Fibroblast of upper back skin (primary cell): ENCODE data around the gene GAST.
A peak's percentile ranks its signal among the peaks of the same experiment; 100 is the strongest.
"Not testable (repeated sequence)": the region's sequence is repeated elsewhere in the genome, so short reads cannot be mapped to it uniquely, and the experiment has no call there.

ENCODE experiments used
- DNase-seq: peaks from one replicate; pipeline ENCODE4 v3.0.0-alpha.2; 2013

The GAST gene, protein sequence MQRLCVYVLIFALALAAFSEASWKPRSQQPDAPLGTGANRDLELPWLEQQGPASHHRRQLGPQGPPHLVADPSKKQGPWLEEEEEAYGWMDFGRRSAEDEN

DNA sequence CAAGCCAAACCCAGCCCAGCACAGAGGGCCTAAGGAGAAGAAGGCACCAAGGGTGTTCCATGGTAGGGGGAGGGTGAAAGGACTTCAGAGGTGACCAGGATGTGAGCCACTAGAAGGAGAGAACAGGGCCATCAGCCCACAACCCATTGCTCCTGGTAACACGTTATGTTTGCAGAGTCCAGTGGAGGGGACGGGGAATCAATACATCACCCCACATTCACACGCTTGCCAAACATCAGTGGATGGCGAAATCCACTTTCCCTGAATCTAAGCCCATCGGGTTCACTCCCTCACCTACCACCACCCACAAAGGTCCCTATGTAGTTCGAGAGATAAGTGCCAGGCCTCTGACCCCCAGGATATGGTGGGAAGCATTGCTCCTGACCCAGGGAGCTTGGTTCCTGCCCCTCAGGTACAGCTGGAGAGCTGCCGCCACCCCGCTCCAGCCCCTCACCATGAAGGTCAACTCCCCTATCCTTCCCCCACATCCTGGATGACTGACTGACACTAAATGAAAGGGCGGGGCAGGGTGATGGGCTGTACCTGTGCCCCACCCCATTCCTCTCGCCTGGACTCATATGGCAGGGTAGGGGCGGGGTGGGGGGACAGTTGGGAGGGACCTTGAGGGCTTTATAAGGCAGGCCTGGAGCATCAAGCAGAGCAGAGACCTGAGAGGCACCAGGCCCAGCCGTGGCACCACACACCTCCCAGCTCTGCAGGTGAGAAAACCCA lies at the start of gene GAST:
GAST (plus strand) TSS at position 663 of the 732 bp plus-strand sequence. CDS start 3,106 bp downstream, outside the sequence.
- no peak for DNase-seq

- no peak for DNase-seq
Measured at GRCh38 chr17:41663451-41664171, 48.5 kb upstream of the GAST start.

- no peak for DNase-seq
Measured at GRCh38 chr17:41664172-41664457, 48.0 kb upstream of the GAST start.

DNA sequence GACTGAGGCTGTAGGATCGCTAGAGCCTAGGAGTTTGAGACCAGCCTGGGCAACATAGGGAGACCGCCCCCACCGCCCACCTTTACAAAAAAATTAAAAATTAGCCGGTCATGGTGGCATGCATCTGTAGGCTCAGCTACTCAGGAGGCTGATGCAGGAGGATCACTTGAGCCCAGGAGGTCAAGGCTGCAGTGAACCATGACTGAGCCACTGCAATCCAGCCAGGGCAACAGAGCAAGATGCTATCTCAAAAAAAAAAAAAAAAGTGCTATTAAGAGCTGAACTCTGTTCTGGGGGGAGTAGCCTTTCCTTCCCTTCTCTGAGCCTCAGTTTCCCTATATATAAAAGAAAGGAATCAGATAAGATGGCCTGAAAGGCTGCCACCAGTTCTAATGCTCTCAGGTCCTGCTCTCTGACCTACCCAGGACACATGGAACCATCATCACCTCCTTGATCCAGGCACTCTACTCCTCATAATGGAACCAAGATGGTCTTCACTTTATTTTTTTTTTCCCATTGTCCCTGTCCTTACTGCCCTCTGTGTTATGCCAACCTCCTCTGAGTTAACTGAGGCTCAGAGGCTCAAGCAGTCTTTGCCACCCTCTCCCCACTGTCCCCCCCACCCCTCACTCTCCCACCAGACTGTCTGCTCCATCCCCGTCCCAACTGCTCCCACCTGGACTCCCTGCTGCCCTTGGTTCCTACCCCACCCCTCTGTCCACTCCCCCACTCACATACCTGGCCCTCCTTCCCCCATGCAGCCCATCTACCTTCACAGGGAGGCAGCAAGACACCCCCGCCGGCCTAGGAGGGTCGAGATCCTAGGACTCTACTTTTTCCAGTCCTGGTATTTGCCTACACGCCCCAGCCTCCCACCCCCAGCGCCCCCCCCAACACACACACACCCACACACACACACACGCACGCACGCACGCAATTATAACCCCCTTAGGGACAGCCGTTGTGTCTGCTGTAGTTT lies 47.3 kb upstream of the GAST start:
- DNase-seq: peak; percentile 22

- peak; percentile 80 for DNase-seq
Measured at GRCh38 chr17:41665566-41666236, 46.4 kb upstream of the GAST start.

DNA sequence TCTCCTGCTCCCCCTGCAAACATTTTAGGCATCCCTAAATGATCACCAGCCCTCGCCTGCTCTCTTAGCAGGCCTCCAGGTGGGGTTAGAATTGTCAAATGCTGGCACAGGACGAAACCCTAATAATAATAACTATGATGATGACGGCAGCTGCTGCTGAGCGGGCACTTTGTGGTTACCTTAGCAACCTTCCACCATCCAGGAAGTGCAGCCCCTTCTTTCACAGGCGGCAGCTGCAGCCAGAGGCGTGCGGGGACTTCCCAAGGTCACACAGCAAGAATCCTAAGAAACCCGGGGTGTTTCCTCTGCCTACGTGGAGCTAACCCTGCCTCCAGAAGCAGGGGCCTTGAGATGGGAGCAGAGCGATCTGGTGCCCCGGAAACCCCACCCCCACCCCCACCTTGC lies 45.9 kb upstream of the GAST start:
- peak; percentile 35 for DNase-seq

- DNase-seq: peak; percentile 67
Measured at GRCh38 chr17:41666708-41667279, 45.3 kb upstream of the GAST start.

DNA sequence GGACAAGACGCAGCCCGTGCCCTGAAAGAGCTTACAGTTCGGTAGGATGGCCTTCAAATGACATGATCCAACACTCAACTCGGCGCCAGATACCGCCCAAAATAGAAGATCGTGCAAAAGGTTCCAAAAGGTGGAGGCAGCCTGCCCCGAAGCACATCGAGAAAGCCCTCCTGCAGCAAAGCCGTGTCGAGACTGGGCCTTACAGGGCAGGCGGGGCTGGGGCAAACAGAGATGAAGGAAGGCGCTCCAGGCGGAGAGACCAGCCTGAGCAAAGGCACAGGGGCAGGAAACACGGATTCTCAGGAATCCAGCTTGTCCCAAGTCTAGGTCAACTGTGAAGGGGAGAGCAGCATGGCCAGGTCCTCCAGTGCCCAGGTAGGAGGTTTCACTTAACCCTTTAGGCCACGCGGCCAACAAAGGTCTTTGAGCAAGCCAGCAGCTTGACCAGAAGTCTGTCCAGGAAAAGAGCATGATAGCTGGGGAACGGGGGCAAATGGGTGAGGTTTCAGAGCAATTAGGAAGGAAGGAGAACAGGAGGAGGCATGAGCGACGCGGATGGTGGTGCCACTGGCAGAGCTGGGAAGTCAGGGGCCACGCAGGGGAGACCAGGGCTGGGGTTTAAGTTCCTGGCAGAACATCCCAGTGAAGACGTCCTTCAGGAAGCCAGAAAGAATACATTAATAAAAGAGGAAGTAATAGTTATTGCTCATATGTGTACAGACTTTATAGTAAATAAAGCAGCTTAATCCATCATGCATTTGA lies 44.7 kb upstream of the GAST start:
- no peak for DNase-seq

- DNase-seq: no peak
Measured at GRCh38 chr17:41672153-41672552, 40.0 kb upstream of the GAST start.

- DNase-seq: not testable (repeated sequence)
Measured at GRCh38 chr17:41675157-41676057, 36.7 kb upstream of the GAST start.

DNA sequence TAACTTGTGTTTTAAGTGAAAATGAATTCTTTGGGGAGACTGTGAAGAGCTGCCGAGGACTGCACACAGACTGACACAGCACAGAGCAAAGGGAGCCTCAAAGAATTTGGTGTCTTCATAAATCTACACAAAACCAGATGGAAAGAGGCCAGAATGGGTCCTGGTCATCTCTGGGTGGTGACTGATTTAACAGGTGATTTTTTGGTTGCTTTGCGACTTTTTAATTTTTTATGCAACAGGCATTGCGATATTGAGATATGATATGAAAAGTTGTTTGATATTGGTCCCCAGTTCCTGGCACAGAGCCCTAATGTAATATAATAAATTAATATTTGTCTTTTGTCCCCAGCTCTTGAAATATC lies 36.1 kb upstream of the GAST start:
- DNase-seq: no peak

- DNase-seq: no peak
Measured at GRCh38 chr17:41678411-41678906, 33.7 kb upstream of the GAST start.

- peak; percentile 28 for DNase-seq
Measured at GRCh38 chr17:41678907-41679739, 33.0 kb upstream of the GAST start.

DNA sequence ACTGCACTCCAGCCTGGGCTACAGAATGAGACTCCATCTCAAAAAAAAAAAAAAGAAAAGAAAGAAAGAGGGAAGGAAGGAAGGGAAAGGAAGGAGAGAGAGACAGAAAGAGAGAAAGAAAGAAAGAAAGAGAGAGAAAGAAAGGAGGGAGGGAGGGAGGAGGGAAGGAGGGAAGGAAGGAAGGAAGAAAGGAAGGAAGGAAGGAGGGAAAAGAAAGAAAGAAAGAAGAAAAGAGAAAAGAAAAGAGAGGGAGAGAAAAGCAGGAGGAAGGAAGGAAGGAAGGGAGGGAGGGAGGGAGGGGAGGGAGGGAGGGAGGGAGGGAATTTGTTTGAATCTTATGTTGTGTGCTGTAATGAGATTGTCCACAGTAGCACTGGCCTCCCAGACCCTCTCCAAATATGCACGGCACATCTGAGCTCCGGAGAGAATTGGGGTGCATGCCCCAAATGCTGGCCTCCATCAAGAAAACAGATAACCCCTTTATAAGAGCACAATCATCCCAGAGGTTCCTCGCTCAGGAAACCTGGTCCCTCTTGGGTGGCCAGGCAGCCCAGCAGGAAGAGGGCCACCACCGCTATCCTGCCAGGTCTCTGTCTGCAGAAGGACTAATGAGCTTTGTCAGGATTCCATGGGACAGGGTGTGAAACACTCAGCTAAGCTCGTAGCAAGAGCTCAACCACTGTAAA lies 32.2 kb upstream of the GAST start:
- no peak for DNase-seq

- no peak for DNase-seq
Measured at GRCh38 chr17:41680426-41681040, 31.6 kb upstream of the GAST start.

- no peak for DNase-seq
Measured at GRCh38 chr17:41681776-41682175, 30.4 kb upstream of the GAST start.

DNA sequence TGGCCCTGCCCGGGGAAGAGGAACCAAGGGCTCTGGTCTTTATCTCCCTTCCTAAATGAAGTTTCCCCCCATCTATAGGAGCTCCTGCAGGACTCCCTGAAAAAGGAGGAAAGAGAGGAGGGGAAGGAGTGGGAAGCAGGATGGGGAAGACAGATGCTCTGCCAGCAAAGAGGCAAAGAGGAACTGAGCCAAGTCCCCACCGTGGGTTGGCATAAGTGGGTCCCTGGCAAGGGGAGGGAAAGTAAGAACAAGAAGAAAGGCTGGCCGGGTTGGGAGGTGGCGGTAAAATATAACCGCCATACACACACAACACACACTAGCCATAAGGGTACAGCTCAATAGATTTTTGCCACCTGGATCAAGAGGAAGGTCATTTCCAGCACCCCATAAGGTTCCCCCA lies 29.5 kb upstream of the GAST start:
- DNase-seq: no peak

- DNase-seq: no peak
Measured at GRCh38 chr17:41683441-41684007, 28.6 kb upstream of the GAST start.
